Measurements from ENCODE around the gene KCNK4.

KCNK4 gene

DNA sequence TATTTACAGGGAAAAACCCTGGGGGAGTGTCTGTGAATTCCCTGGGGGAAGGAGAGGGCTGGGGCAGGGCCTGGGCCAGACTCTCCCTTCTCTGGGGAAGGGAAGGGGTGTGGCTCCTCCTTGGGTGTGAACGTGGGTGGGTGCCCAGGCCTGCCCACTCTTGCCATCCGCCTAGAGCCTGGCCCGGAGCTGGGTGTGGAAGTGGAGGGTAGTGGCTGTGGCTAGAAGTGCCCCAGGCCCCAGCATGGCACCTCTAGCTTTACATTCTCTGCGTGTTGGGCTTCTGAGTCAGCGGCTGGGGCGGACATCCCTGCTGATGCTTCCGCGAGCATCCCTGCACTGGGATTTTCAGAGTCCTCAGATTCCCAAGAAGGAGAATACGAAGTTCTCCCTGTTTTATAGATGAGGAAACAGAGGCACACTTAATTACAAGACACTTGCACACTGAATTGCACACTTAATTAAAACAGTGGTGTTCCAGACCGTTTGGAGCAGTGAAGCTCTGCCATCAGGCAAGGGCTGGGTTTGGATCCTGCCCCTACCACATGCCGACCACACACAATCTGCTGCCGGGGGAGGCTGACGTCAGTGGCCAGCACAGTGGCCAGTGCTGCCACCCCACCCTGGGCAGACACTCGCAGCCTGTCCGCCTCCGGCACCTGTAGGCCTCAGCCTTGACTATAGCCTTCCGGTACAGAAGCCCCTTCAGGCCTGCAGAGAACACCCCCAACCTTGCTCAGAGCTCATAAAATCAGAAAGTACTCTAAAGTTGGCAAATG, 14.3 kb upstream of the KCNK4 start:
- Histone ChIP-seq H3K27ac (ENCODE audit: low read length) (no peak overlapping the region), H3K4me3 (ENCODE audit: low read length) (no peak overlapping the region), H3K4me1 (ENCODE audit: control insufficient read depth, low read depth, low read length) (no peaks in the 10 kb centered on the region), H3K9me3 (ENCODE audit: control insufficient read depth, low read depth, low read length) (no peaks in the 10 kb centered on the region), H3K27me3 (ENCODE audit: control insufficient read depth, insufficient read depth, low read length) (no peaks in the 10 kb centered on the region), H3K9ac (ENCODE audit: low read length) (no peak overlapping the region), H3K36me3 (ENCODE audit: control insufficient read depth, low read depth, low read length) (peaks cover 3% of the 10 kb centered on the region)

DNA sequence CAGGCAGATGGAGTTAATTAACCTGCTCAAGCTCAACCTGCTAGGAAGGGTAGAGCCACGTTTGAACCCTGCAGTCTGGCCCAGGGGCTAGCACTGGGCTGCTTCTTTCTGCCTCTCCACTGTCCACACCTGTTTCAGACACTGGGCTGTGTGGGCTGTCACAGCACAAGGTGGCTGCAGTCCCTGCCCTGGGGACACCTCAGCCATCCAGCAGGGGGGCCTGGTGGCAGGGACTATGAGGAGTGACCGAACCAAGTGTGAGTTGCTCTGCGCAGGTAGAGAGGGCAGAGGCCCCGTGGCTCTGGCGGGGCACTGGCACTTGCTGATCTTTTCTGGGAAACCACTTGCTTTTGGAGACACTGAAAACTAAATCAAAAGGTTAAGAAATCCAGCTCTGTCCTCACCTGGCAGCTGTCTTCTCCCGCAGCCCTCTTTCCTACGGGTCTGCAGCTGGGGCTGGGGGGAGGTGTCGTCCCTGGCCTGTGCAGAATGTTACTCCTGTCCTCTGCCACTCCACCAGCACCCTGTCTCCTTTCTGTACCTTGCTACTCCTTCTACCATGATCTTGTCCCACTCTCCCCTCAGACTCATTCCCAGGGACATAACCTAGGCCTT, 12.4 kb upstream of the KCNK4 start:
- H3K4me1 ChIP-seq (ENCODE audit: control insufficient read depth, low read depth, low read length), result no peaks in the 10 kb centered on the region
- H3K4me3 ChIP-seq (ENCODE audit: low read length), result no peak overlapping the region
- no peaks in the 10 kb centered on the region for H3K27me3 ChIP-seq (ENCODE audit: control insufficient read depth, insufficient read depth, low read length)
- no peaks in the 10 kb centered on the region for H3K9me3 ChIP-seq (ENCODE audit: control insufficient read depth, low read depth, low read length)
- H3K36me3 ChIP-seq (ENCODE audit: control insufficient read depth, low read depth, low read length), result peaks cover 3% of the 10 kb centered on the region
- H3K27ac ChIP-seq (ENCODE audit: low read length), result no peak overlapping the region
- no peak overlapping the region for H3K9ac ChIP-seq (ENCODE audit: low read length)

DNA sequence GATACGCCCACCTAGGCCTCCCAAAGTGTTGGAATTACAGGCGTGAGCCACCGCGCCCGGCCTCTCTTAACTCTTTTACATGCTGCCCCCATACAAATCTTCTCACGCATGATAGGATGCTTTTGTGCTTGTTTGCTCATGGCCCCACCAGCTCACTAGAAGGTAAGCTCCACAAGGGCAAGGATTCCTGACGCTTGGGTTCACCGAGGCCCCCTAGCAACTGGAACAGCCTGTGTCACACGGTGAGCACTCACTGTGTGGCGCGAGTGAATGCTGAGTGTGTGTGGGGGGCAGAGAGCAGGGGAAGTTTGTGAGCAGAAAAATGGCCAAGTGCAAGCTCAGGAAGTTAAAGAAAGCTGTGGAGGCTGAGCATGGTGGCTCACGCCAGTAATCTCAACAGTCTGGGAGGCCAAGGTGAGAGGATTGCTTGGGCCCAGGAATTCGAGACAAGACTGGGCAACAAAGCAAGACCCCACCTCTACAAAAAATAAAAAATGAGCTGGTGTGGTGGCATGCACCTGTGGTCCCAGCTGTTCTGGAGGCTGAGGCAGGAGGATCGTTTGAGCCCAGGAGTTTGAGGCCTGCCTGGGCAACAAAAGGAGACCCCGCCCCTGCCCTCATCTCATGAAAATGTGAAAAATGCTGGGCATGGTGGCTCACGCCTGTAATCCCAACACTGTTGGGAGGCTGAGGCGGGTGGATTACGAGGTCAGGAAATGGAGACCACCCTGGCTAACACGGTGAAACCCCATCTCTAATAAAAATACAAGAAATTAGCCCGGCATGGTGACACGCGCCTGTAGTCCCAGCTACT, 8.9 kb upstream of the KCNK4 start:
- Histone ChIP-seq H3K36me3 (ENCODE audit: control insufficient read depth, low read depth, low read length) (no peaks in the 10 kb centered on the region), H3K27me3 (ENCODE audit: control insufficient read depth, insufficient read depth, low read length) (no peaks in the 10 kb centered on the region), H3K9ac (ENCODE audit: low read length) (no peak overlapping the region), H3K4me3 (ENCODE audit: low read length) (no peak overlapping the region), H3K4me1 (ENCODE audit: control insufficient read depth, low read depth, low read length) (peaks cover 3% of the 10 kb centered on the region), H3K9me3 (ENCODE audit: control insufficient read depth, low read depth, low read length) (no peaks in the 10 kb centered on the region), H3K27ac (ENCODE audit: low read length) (no peak overlapping the region)

DNA sequence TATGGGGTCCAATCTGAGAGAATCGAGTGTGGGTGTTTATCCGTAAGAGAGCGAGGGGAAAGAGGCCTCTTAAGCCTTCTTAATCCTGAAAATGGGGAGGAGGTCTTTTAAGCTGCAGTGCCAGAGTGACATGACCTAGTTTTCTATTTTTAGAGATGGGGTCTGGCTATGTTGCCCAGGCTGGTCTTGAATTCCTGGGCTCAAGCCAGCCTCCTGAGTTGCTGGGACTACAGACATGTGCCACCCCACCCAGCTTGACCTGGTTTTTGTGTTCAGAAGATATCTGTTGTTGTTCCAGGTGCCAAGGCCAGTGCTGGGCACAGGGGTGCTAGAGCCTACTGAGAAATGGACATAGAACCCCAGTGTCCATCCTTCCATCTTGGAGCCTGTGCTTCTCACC, 8.0 kb upstream of the KCNK4 start:
- Histone ChIP-seq H3K36me3 (ENCODE audit: control insufficient read depth, low read depth, low read length) (no peaks in the 10 kb centered on the region), H3K4me3 (ENCODE audit: low read length) (no peak overlapping the region), H3K27ac (ENCODE audit: low read length) (no peak overlapping the region), H3K9me3 (ENCODE audit: control insufficient read depth, low read depth, low read length) (no peaks in the 10 kb centered on the region), H3K4me1 (ENCODE audit: control insufficient read depth, low read depth, low read length) (peaks cover 3% of the 10 kb centered on the region), H3K9ac (ENCODE audit: low read length) (no peak overlapping the region), H3K27me3 (ENCODE audit: control insufficient read depth, insufficient read depth, low read length) (no peaks in the 10 kb centered on the region)

DNA sequence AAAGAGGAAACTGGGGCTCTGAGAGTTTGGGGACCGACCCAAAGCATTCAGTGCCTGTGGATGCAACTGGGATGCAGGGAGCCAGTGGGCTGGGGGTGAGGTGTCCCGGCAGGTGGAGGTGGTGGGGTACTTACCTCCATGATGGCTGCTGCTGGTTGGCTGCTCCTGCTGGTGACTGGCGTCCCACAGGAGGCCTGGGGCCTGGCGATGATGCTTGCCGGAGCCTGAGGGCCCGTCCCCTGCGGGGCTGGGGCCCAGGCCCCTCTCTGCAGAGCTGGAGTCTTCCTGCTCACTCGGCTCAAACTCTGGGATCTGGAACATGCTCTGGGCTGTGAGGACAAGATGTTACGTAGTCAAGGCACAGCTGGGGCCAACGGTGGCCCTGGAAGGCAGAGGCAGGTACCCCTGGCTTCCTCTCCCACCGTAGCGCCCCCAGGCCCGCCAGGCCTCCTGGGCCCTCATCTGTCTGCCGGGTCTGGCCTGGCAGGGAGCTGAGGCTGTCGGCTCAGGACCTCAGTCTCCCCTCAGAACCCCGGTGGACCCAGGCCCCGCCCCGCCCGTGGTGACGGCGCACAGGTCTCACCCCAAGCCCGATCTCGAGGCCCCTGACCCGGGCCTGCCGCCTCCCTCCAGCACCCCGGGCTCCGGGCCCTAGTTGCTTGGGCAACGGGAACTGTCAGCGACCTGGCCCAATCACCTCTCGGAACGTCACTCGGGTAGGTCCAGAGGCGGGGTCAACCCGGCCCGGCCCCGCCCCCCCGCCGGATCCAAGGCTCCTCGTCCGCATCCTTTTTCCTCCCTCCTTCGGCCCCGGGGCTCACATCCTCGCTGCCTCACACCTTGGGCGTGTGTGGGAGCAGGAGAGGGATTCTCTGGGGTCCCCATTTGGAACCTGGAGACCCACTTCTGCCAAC, 6.8 kb upstream of the KCNK4 start, which contains the start of gene BAD:
TSS of gene BAD (minus strand) at position 618 of the 914 bp plus-strand sequence. CDS start at position 321, 297 bp downstream.
- H3K36me3 ChIP-seq (ENCODE audit: control insufficient read depth, low read depth, low read length), result no peaks in the 10 kb centered on the region
- peaks cover 3% of the 10 kb centered on the region for H3K4me1 ChIP-seq (ENCODE audit: control insufficient read depth, low read depth, low read length)
- H3K27ac ChIP-seq (ENCODE audit: low read length), result no peak within 1 kb of the TSS
- peaks cover 4% of the 10 kb centered on the region for H3K27me3 ChIP-seq (ENCODE audit: control insufficient read depth, insufficient read depth, low read length)
- peak within 1 kb of the TSS; percentile 67 for H3K9ac ChIP-seq (ENCODE audit: low read length)
- H3K4me3 ChIP-seq (ENCODE audit: low read length), result peak within 1 kb of the TSS; percentile 85
- no peaks in the 10 kb centered on the region for H3K9me3 ChIP-seq (ENCODE audit: control insufficient read depth, low read depth, low read length)

DNA sequence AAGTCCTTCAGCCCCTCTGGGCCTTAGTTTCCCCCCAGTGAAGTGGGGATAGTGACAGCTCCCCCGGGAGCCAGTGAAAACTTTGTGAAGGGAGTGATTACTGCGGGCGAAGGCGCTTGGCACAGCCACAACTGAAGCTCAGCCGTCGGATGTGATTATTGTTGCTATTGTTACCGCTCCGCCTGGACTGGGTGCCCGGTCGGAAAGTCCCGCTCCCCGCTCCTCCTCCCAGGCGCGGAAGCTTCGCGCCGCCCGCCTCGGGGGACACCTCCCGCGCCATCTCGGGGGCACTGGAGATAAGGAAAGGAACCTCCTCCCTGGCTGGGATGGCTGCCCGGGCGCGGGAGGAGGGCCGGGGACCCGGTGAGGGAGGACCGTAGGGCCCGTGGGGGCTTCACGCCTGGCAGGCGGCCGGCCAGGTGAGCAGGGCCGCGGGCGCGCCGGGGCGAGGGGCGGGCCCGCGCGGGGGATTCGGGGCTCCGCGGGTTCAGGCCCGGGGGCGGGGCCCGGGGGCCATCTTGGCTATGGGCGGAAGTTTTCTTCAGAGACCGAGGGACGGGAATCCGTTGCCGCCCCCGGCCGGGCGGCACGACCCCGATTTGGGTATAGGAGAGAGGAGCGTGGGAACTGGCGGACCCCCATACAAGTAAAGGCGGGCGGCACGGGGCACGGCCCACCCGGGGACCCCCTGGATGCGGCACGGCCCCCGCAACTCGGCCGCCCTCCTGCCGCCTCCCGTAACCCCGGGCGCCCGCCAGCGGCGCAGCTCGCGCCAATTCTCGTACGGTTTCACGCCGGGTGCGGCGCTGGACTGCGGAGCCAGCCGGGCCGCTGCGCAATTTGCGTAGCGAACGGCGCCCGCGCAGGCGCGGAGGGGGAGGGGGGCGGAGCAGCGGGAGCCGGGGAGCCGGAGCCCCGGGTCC, 5.9 kb upstream of the KCNK4 start, which contains the start of gene GPR137:
TSS of gene GPR137 (plus strand) at position 887 of the 923 bp plus-strand sequence. CDS start 677 bp downstream, outside the sequence.
- Histone ChIP-seq H3K9ac (ENCODE audit: low read length) (peak within 1 kb of the TSS; percentile 67), H3K27ac (ENCODE audit: low read length) (no peak within 1 kb of the TSS), H3K4me3 (ENCODE audit: low read length) (peak within 1 kb of the TSS; percentile 85), H3K27me3 (ENCODE audit: control insufficient read depth, insufficient read depth, low read length) (peaks cover 13% of the 10 kb centered on the region), H3K4me1 (ENCODE audit: control insufficient read depth, low read depth, low read length) (peaks cover 3% of the 10 kb centered on the region), H3K36me3 (ENCODE audit: control insufficient read depth, low read depth, low read length) (no peaks in the 10 kb centered on the region), H3K9me3 (ENCODE audit: control insufficient read depth, low read depth, low read length) (no peaks in the 10 kb centered on the region)

DNA sequence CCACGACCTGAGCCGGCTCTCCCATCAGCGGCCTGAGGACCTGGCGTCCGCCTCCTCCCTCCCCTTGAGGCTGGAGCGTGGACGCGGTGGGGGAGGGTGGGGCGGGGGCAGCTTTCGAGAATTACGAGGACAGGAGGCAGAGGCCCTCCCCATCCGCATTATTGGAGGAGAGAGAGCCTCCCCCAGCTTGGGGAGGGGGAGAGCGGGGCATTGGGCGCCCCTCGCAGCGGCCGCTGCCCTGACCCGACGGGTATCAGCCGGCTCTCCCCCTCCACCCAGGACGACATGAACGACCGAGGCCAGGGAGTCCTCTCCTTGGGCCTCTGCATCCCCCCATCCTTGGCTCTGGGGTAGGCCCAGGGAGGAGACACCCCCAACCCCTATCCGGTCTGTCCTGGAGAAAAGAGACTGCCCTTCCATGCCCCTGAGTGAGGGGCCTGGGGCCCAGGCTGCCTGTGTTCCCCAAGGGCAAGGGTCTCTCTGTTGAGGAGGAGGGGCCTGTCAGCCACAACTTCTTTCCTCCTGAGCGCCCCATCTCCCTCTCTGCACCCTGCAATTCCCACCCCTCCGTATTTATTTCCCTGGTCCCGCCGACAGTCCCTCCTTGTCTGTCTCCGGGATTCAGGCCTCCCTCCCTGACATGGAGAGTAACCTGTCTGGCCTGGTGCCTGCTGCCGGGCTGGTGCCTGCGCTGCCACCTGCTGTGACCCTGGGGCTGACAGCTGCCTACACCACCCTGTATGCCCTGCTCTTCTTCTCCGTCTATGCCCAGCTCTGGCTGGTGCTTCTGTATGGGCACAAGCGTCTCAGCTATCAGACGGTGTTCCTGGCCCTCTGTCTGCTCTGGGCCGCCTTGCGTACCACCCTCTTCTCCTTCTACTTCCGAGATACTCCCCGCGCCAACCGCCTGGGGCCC, 5.0 kb upstream of the KCNK4 start:
- H3K9ac ChIP-seq (ENCODE audit: low read length), result no peak overlapping the region
- peak overlapping the region; percentile 85 for H3K4me3 ChIP-seq (ENCODE audit: low read length)
- peaks cover 3% of the 10 kb centered on the region for H3K4me1 ChIP-seq (ENCODE audit: control insufficient read depth, low read depth, low read length)
- peaks cover 22% of the 10 kb centered on the region for H3K27me3 ChIP-seq (ENCODE audit: control insufficient read depth, insufficient read depth, low read length)
- H3K36me3 ChIP-seq (ENCODE audit: control insufficient read depth, low read depth, low read length), result no peaks in the 10 kb centered on the region
- H3K9me3 ChIP-seq (ENCODE audit: control insufficient read depth, low read depth, low read length), result no peaks in the 10 kb centered on the region
- no peak overlapping the region for H3K27ac ChIP-seq (ENCODE audit: low read length)

DNA sequence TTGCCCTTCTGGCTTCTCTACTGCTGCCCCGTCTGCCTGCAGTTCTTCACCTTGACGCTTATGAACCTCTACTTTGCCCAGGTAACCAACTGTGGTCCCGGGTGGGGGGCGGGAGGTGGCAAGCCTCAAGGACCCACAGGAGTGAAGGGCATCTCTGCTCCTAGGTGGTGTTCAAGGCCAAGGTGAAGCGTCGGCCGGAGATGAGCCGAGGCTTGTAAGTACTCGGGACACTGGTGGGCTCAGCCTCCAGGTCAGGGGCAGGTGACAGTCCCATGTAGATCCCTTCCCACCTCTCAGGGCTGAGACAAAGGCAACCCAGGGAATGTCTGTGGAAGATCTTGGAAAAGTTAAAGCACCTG, 4.3 kb upstream of the KCNK4 start:
- H3K4me3 ChIP-seq (ENCODE audit: low read length), result no peak overlapping the region
- H3K9me3 ChIP-seq (ENCODE audit: control insufficient read depth, low read depth, low read length), result no peaks in the 10 kb centered on the region
- H3K27me3 ChIP-seq (ENCODE audit: control insufficient read depth, insufficient read depth, low read length), result peaks cover 29% of the 10 kb centered on the region
- H3K36me3 ChIP-seq (ENCODE audit: control insufficient read depth, low read depth, low read length), result no peaks in the 10 kb centered on the region
- H3K4me1 ChIP-seq (ENCODE audit: control insufficient read depth, low read depth, low read length), result peaks cover 3% of the 10 kb centered on the region
- H3K27ac ChIP-seq (ENCODE audit: low read length), result no peak overlapping the region
- H3K9ac ChIP-seq (ENCODE audit: low read length), result no peak overlapping the region

DNA sequence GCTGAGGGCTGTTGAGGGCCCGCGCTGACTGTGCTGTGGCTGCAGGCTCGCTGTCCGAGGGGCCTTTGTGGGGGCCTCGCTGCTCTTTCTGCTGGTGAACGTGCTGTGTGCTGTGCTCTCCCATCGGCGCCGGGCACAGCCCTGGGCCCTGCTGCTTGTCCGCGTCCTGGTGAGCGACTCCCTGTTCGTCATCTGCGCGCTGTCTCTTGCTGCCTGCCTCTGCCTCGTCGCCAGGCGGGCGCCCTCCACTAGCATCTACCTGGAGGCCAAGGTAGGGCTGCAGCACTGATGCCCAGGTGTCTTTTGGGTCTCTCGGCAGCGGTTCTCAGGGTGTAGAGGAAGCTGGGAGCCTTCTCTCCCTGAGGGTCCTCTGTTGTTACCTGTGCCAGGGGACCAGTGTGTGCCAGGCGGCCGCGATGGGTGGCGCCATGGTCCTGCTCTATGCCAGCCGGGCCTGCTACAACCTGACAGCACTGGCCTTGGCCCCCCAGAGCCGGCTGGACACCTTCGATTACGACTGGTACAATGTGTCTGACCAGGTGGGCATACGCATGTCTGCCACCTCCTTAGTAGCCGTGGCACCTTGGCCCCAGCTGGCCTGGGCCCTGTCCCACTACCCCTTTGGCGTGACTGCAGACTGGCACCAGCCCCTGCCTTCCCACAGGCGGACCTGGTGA, 3.3 kb upstream of the KCNK4 start:
- Histone ChIP-seq H3K36me3 (ENCODE audit: control insufficient read depth, low read depth, low read length) (no peaks in the 10 kb centered on the region), H3K9ac (ENCODE audit: low read length) (no peak overlapping the region), H3K27ac (ENCODE audit: low read length) (no peak overlapping the region), H3K9me3 (ENCODE audit: control insufficient read depth, low read depth, low read length) (no peaks in the 10 kb centered on the region), H3K27me3 (ENCODE audit: control insufficient read depth, insufficient read depth, low read length) (peaks cover 39% of the 10 kb centered on the region), H3K4me1 (ENCODE audit: control insufficient read depth, low read depth, low read length) (peaks cover 3% of the 10 kb centered on the region), H3K4me3 (ENCODE audit: low read length) (no peak overlapping the region)
